HG02623 (cell line): Measurements from ENCODE around the gene ACADM.
A peak's percentile ranks its signal among the peaks of the same experiment; 100 is the strongest.
"Not testable (repeated sequence)": the region's sequence is repeated elsewhere in the genome, so short reads cannot be mapped to it uniquely, and the experiment has no call there.

ENCODE experiments used
- ATAC-seq: cut with Tn5 transposase; IDR thresholded peaks from one replicate; pipeline ENCODE4 v1.9.1; 2021; ENCODE audit warnings: moderate library complexity; ENCODE audit not compliant: unreplicated experiment

The ACADM gene

GRCh38 chr1:75733661-75734060 is 9.2 kb downstream of the ACADM start:
- no peak for ATAC-seq

GRCh38 chr1:75736016-75736415 is 11.5 kb downstream of the ACADM start:
- ATAC-seq = no peak

- ATAC-seq = no peak
Observed at GRCh38 chr1:75742047-75742625, 17.6 kb downstream of the ACADM start.

GRCh38 chr1:75745276-75745675 is 20.8 kb downstream of the ACADM start:
- peak; percentile 72 for ATAC-seq

- not testable (repeated sequence) for ATAC-seq
Observed at GRCh38 chr1:75757210-75757609, 32.7 kb downstream of the ACADM start.

- ATAC-seq = not testable (repeated sequence)
Observed at GRCh38 chr1:75758543-75758942, 34.0 kb downstream of the ACADM start.

GRCh38 chr1:75764057-75764655 is 39.6 kb downstream of the ACADM start:
- ATAC-seq = no peak

- no peak for ATAC-seq
Observed at GRCh38 chr1:75765697-75766355, 41.3 kb downstream of the ACADM start.

- no peak for ATAC-seq
Observed at GRCh38 chr1:75768016-75768415, 43.5 kb downstream of the ACADM start.

- no peak for ATAC-seq
Observed at GRCh38 chr1:75770761-75771160, 46.3 kb downstream of the ACADM start.

GRCh38 chr1:75771978-75772377 is 47.5 kb downstream of the ACADM start:
- no peak for ATAC-seq

- ATAC-seq = not testable (repeated sequence)
Observed at GRCh38 chr1:75777812-75778211, 53.3 kb downstream of the ACADM start.

- not testable (repeated sequence) for ATAC-seq
Observed at GRCh38 chr1:75778694-75779093, 54.2 kb downstream of the ACADM start.

- not testable (repeated sequence) for ATAC-seq
Observed at GRCh38 chr1:75780183-75780582, 55.7 kb downstream of the ACADM start.

GRCh38 chr1:75783920-75784319 is 59.4 kb downstream of the ACADM start:
- ATAC-seq = not testable (repeated sequence)

- ATAC-seq = peak; percentile 12
Observed at GRCh38 chr1:75785320-75785982, 60.9 kb downstream of the ACADM start.

- peak; percentile 59 for ATAC-seq
Observed at GRCh38 chr1:75785983-75786853, 61.7 kb downstream of the ACADM start, which contains the start of gene RABGGTB. Gene RABGGTB, plus strand, starts transcription at chr1:75786256. Its CDS starts 16 bp downstream, at chr1:75786272.

- ATAC-seq = no peak
Observed at GRCh38 chr1:75786901-75787493, 62.5 kb downstream of the ACADM start.

GRCh38 chr1:75787524-75787923 is 63.0 kb downstream of the ACADM start:
- no peak for ATAC-seq

- ATAC-seq = no peak
Observed at GRCh38 chr1:75789988-75790387, 65.5 kb downstream of the ACADM start.
